ENCODE results near the gene RNF220. TPM values are rescaled to one million over a fixed set of nuclear protein-coding genes. Genes with fewer than 3 reads are reported as not detected.

The RNF220 gene
- total RNA-seq (2021) (117 to 128 TPM (median 124 TPM) in 3 replicates), Bru-seq, nascent RNA (percentile 68 among the genes with signal in this experiment)
- long read RNA-seq, experiment 1, partial matches to known transcripts = 39 of 320 reads
- long read RNA-seq, experiment 1, other reads (novel, unspliced or antisense) = 273 of 320 reads
- long read RNA-seq, experiment 2, partial matches to known transcripts = 24 of 124 reads
- long read RNA-seq, experiment 2, other reads (novel, unspliced or antisense) = 100 of 124 reads
- long read RNA-seq, experiment 3, transcript RNF220-212 (10 exons, 916 nt) = major isoform, 7 of 20 reads
- long read RNA-seq, experiment 3, partial matches to known transcripts = 5 of 20 reads
- long read RNA-seq, experiment 3, other reads (novel, unspliced or antisense) = 8 of 20 reads

GRCh38 chr1:44405031-44405797 lies at the start of gene RNF220:
RNF220 (plus strand) TSS chr1:44405255.
- peaks cover 20% of the 10 kb centered on the region for H3K27me3 Mint-ChIP-seq (ENCODE audit: low read depth)
- peak; percentile 69 for DNase-seq (ENCODE audit: low spot score)
- ATAC-seq = peak; percentile 74
- ChIA-PET CTCF (interaction anchor here (0.5 to 1.2 kb wide), 14 partner anchors 9 to 269 kb away, joined by 3 to 12 read pairs (median 4); partner anchors contain the start of genes ARMH1 and TMEM53), POLR2A (interaction anchor here (0.6 to 1.0 kb wide), 2 partner anchors 137 to 245 kb away, joined by 3 read pairs; no protein-coding TSS in a partner anchor)
- H3K4me1 Mint-ChIP-seq = 0 out of 2 replicates have a peak, but pooled peaks cover 3% of the 10 kb centered on the region
- peak within 1 kb of the TSS; percentile 96 for H3K27ac Mint-ChIP-seq
- H3K36me3 Mint-ChIP-seq = no peaks in the 10 kb centered on the region
- H3K4me3 Mint-ChIP-seq = peak within 1 kb of the TSS; percentile 95
- H3K9me3 Mint-ChIP-seq = no peaks in the 10 kb centered on the region
- peak; percentile 73 for TF ChIP-seq HMGXB4 (CRISPR knock-in tag; IDR thresholded peaks at IDR 0.05)
- 0 out of 2 replicates have a peak, but pooled peaks have one; percentile 47 for TF ChIP-seq NR3C1 (CRISPR knock-in tag; conservative IDR thresholded peaks at IDR 0.05; ENCODE audit: low read depth)
- TF ChIP-seq ZNF138 (CRISPR knock-in tag; conservative IDR thresholded peaks at IDR 0.05) = peak; percentile 87; the same call in 1 of the 2 replicates
- no peak for TF ChIP-seq SP1 (CRISPR knock-in tag; conservative IDR thresholded peaks at IDR 0.05)
- no peak for TF ChIP-seq GRHL2 (CRISPR knock-in tag; IDR thresholded peaks at IDR 0.05; ENCODE audit: insufficient replicate concordance, severe bottlenecking)
- no peak for TF ChIP-seq ZNF263 (CRISPR knock-in tag; IDR thresholded peaks at IDR 0.05; ENCODE audit: low read depth)
- no peak for TF ChIP-seq E2F1 (CRISPR knock-in tag; IDR thresholded peaks at IDR 0.05)
- no peak for TF ChIP-seq STAT6 (CRISPR knock-in tag; conservative IDR thresholded peaks at IDR 0.05; ENCODE audit: low read depth)
- TF ChIP-seq FOXP4 (CRISPR knock-in tag; IDR thresholded peaks at IDR 0.05) = 0 out of 2 replicates have a peak, but pooled peaks have one; percentile 32
- no peak for TF ChIP-seq RORB (CRISPR knock-in tag; IDR thresholded peaks at IDR 0.05)
- 0 out of 2 replicates have a peak, but pooled peaks have one; percentile 18 for TF ChIP-seq ARID4B (CRISPR knock-in tag; IDR thresholded peaks at IDR 0.05; ENCODE audit: borderline replicate concordance)
- peak; percentile 64 for TF ChIP-seq PRDM15 (CRISPR knock-in tag; IDR thresholded peaks at IDR 0.05)
- no peak for TF ChIP-seq ERG (CRISPR knock-in tag; IDR thresholded peaks at IDR 0.05)
- no peak for TF ChIP-seq MXD4 (CRISPR knock-in tag; IDR thresholded peaks at IDR 0.05; ENCODE audit: borderline replicate concordance)

Data from WTC11 (cell line).